Fibroblast of skin of left quadriceps (primary cell): ENCODE data around the gene EPB41L4B.

Source experiments
- DNase-seq, 2 experiments: peaks; one replicate each; pipeline ENCODE4 v3.0.0-alpha.2; 2013; ENCODE audit warnings: low read depth in 2 of 2

EPB41L4B gene

GRCh38 chr9:109320331-109320741, 523 bp downstream of the EPB41L4B start:
- no peak for DNase-seq

DNA sequence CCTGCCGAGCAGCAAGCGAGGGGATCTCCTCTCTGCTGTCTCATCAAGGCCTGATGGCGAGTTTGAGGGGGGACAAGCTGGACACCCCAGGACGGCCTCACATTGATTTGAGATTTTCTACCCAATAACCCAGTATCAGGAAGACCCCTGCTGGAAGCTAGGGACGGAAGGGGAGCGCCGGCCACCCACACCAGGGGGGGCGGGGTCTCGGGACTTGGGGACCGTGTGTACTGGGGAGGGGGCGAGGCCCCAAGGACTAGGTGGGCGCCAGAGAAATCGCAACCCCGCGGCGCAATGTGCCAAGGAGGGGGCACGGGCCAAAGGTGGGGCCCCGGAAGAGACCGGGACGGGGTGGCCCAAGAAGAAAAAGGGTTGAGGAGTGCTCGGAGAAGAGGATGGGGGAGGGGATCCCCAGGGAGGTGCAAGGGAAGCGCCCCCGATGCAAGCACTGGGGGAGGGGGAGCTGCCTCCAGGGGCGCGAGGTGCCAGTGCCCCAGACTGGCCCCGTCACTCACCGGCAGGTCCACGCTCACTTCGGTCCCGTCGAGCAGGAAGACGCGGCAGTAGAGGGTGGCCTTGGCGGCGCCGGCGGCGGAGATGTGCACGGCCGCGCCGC, 1.1 kb downstream of the EPB41L4B start:
- DNase-seq: no peak

DNA sequence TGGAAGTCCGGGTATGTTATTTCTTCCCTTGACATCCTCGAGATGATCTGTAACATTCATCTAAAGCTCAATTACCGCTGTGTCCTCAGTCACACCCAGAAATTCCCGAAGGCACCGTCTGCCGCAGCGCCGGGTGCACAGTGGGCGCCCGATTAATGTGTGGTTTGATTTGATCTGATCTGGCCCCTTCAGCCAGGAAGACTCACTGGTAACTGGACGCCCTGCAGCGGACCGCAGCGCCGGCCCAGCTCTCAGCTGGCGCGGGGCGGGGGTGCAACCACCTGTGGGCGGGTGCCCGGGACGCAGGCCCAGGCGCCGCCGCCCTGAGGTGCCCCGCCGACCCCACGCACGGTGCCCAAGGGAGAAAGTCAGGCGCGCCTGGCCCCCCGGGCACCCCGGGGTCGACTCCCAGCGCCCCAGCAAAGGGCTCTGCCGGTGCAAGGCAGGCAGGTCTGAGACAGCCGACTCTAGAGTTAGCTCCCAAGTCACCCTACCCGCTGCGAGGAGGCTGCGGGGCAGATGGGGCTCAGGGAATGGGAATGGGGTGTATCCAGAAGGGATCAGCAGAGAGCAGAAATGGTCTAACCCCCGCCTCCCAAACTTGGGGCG, 1.7 kb downstream of the EPB41L4B start:
- no peak for DNase-seq

DNA sequence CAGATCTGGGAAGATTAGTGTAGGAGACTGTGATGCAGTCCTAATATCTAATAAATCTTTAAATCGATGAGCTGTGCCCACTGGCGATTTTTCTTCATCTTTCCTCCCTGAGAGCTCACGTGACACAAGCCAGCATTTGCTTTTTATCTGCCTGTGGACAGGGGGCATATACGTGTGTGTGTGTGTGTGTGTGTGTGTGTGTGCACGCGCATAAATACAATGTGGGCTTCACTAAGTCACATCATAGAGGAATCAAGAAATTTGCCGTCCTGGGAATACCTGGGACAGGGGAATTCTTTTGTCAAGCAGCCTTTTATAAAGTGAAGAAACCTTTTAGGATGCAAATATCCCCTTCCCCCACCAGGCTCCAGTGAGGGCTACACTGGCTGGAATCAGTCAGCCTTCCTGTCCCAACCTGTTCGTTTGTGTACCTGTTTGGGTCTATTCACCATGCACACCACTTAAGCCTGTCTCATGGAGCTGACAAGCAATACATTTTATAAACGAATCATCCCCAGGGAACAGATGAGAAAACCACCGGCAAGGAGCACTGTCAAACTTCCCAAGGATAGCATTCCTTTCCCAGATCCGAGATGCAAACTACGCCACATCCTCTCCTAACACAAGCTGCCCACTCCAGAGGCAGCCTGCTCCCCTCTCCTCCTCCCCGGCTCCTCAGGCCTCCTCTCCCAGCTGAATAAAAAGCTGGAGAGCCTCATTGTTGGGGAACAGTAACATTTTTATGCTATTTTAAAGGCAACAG, 2.7 kb downstream of the EPB41L4B start:
- no peak for DNase-seq

- DNase-seq: no peak
Observed at GRCh38 chr9:109317311-109317978, 3.4 kb downstream of the EPB41L4B start.

DNA sequence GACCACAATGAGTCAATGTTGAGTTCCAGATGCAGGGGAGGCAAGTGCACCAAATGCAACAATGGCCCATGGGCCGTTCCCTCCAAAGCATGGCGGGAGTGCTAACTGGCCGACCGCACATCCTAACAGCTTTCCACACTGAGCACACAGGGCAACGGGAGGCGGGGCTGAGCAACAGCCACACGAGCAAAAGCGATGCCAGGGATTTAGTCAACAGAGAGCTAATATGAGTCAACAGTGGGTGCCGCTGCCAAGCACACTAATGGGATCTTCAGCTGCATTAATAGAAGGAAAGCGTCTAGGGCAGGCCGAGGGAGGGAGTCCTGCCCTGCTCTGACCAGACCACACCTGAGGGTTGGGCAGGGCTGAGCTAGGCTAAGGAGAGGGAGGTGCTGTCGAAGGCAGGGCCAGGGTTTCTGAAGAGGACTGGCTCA, 4.6 kb downstream of the EPB41L4B start:
- no peak for DNase-seq

GRCh38 chr9:109315480-109316206, 5.2 kb downstream of the EPB41L4B start:
- no peak for DNase-seq

DNA sequence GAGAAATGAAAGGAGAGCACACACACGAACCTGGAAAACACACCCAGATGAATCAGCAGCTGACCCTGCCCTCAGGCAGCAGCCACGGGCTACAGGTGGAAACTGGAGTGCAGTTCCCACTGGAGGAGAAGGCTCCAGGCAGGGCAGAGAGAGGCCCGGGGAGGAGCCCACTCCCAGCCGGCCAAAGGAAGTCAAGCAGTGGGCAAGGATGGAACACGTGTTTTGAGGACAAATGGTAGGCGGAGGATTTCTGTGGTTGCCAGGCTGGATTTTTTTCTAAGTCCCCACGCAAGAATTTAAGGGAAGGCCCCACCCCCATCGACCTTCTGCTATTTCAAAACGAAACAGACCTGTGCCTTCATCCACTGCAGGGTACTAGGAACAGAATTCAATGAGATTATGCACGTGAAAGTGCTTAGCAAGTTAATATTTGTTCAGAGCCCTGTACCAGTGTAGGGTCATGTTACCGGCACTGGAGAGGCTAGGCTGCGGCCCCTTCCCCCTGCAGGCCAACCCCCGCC, 6.8 kb downstream of the EPB41L4B start:
- no peak for DNase-seq

DNA sequence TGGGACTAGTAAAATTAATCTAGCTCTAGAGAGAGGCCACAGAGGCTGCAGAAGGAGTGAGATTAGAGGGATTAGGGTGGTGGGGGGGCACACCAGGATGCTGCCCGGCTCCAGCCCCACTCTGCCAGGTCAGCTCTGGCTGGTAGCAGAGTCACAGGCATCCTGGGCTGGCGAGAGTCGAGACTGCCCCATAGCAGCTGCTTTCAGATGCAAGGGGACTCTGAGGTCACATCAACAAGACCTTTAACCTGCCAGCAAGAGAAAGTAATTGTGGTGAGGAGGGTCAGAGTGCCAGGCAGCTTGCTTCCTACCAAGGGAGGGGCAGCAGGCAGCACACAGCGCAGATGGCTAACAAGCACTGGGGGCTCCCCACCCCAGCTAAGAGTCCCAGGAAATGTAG, 7.5 kb downstream of the EPB41L4B start:
- no peak for DNase-seq

- no peak for DNase-seq
Observed at GRCh38 chr9:109312783-109313182, 8.1 kb downstream of the EPB41L4B start.

GRCh38 chr9:109311731-109312130, 9.1 kb downstream of the EPB41L4B start:
- DNase-seq: no peak

DNA sequence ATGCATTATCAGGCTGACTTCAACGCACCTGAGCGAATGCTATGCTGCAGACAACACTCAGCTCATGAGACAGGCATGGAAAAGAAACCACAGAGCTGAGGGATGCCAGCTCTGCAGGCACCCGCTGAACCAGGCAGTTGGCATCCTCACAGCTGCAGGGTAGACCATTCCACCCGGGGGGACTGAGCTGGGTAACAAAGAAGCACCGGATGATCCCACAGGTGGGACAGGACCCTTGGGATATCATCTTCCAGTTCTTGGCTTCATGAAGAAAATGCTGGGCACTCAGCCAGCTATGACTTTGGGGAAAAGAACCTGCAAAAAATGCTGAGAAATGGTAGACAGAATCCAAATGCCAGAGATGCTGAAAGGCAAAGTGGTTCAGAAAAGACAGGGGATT, 9.6 kb downstream of the EPB41L4B start:
- no peak for DNase-seq

DNA sequence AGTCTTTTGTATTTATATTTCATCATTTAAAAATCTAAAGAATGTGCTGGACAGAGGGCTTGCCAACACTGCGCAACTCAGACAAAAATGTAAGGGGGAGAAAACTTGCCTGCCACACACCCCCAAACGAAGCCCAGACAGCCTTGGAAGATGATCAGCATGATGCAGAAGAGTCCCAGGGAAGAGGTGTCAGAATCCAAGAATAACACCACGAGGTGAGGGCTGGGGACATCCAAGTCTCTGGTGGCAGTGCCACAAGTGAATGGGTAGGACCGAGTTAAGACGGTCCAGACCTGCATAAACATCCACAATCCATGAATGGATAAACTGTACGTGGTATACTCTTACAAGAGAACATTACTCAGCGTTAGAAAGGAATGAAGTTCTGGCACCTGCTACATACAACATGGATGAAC, 10.4 kb downstream of the EPB41L4B start:
- DNase-seq: no peak

GRCh38 chr9:109309282-109309681, 11.6 kb downstream of the EPB41L4B start:
- DNase-seq: no peak

GRCh38 chr9:109307380-109308240, 13.2 kb downstream of the EPB41L4B start:
- DNase-seq: no peak

- DNase-seq: no peak
Observed at GRCh38 chr9:109305801-109306200, 15.1 kb downstream of the EPB41L4B start.

GRCh38 chr9:109304347-109304746, 16.5 kb downstream of the EPB41L4B start:
- no peak for DNase-seq

GRCh38 chr9:109303900-109304299, 17.0 kb downstream of the EPB41L4B start:
- DNase-seq: no peak

GRCh38 chr9:109302606-109303005, 18.3 kb downstream of the EPB41L4B start:
- no peak for DNase-seq

DNA sequence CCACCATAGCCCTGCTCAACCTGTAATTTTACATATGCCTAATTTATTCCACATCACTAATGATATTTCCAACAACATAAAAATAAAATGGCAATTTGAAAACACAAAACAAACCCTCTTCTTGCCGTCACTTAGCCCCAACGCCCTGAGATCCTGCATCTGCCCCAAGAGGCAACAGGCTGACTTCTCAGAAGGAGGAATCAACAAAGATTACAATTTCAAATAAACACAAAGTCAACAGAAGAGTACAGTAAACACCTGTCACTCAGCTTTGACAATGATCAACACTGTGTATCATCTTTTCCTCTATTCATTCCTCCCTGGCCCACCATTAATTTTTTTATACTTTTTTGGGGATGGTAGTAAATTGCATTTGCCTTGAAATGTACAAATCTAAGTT, 19.8 kb downstream of the EPB41L4B start:
- no peak for DNase-seq

DNA sequence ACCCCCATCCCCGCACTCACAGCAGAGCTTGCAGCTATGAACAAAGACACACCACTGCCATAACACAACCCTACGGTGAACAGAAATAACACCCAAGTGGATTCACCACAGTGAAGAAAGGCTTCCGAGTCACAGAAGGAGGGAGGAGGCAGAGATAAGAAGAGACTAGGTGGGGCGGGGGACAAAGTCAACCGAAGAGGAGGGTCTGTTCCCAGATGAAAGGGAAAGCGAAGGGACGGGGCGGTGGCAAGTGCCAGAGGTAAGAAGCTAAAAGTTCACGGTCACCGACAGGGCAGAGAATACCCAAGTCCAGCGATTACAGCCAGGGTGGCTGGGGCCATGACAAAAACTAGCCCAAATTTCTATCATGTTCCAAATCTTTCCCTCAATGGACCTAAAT, 21.0 kb downstream of the EPB41L4B start:
- no peak for DNase-seq
